ENCODE results near the gene CNTF. TPM values are rescaled to one million over a fixed set of nuclear protein-coding genes. Genes with fewer than 3 reads are reported as not detected.

The CNTF gene
- total and polyA plus RNA-seq, 2 experiments from 2014 or later, result 0.24 to 1.8 TPM

- no peak for TF ChIP-seq ZNF331 (CRISPR knock-in tag; IDR thresholded peaks at IDR 0.05; ENCODE audit: low read depth)
- no peak for TF ChIP-seq EZH2 (IDR thresholded peaks at IDR 0.05; ENCODE audit: low read depth, unreplicated experiment)
Observed at GRCh38 chr11:58574881-58575280, 47.6 kb upstream of the CNTF start (continued).

GRCh38 chr11:58575377-58576020, 47.0 kb upstream of the CNTF start, which contains the start of gene LPXN:
LPXN (minus strand) TSS chr11:58575856; CDS start chr11:58575772, 84 bp downstream.
- Histone ChIP-seq H2AFZ (no peak within 1 kb of the TSS), H3K27ac (ENCODE audit: low read depth) (no peak within 1 kb of the TSS), H3K9me2 (ENCODE audit: insufficient read depth) (no peaks in the 10 kb centered on the region), H3K4me2 (peak within 1 kb of the TSS; percentile 84), H3K79me2 (replicated peaks; ENCODE audit: insufficient read depth) (peaks cover 9% of the 10 kb centered on the region), H3K4me3 (peak within 1 kb of the TSS; percentile 71; the same call in 1 of the 2 replicates), H4K20me1 (replicated peaks; ENCODE audit: insufficient read depth) (no peaks in the 10 kb centered on the region), H3K36me3 (ENCODE audit: insufficient read depth) (no peaks in the 10 kb centered on the region), H3F3A (replicated peaks; ENCODE audit: low read depth) (no peaks in the 10 kb centered on the region), H3K27me3 (ENCODE audit: insufficient read depth) (no peaks in the 10 kb centered on the region), H3K4me1 (ENCODE audit: insufficient read depth) (peaks cover 3% of the 10 kb centered on the region; the same call in 1 of the 2 replicates)
- Mint-ChIP-seq H3K27me3 (ENCODE audit: insufficient read depth, low read depth, poor library complexity) (peaks cover 16% of the 10 kb centered on the region), H3K27ac (0 out of 2 replicates have a peak within 1 kb of the TSS, but pooled peaks have one; percentile 56), H3K36me3 (ENCODE audit: low read depth) (peaks cover 11% of the 10 kb centered on the region; the same call in 2 of the 3 replicates), H3K4me3 (peak within 1 kb of the TSS; percentile 98), H3K4me1 (peaks cover 10% of the 10 kb centered on the region; the same call in 2 of the 3 replicates), H3K9me3 (no peaks in the 10 kb centered on the region)
- no peak for TF ChIP-seq CREB1 (CRISPR knock-in tag; IDR thresholded peaks at IDR 0.05; ENCODE audit: low read depth)
- TF ChIP-seq ZNF114 (CRISPR knock-in tag; IDR thresholded peaks at IDR 0.05), result no peak
- no peak for TF ChIP-seq EZH2 (IDR thresholded peaks at IDR 0.05; ENCODE audit: low read depth, unreplicated experiment)
- no peak for ATAC-seq
- no peak for DNase-seq (ENCODE audit: low spot score)

- H3K27ac Mint-ChIP-seq, result peak overlapping the region; percentile 100
- H3K4me3 ChIP-seq, result peak overlapping the region; percentile 71
- peak overlapping the region; percentile 98 for H3K4me3 Mint-ChIP-seq
- no peak for TF ChIP-seq CREB1 (CRISPR knock-in tag; IDR thresholded peaks at IDR 0.05; ENCODE audit: low read depth)
- TF ChIP-seq CTCF (conservative IDR thresholded peaks at IDR 0.05; ENCODE audit: low read depth in 2 of 2), result peak; percentile 33 to 36; a peak in 3 of 4 replicates
- no peak for TF ChIP-seq REST (IDR thresholded peaks at IDR 0.05; ENCODE audit: unreplicated experiment)
- TF ChIP-seq POLR2AphosphoS5 (IDR thresholded peaks at IDR 0.05; ENCODE audit: low read depth), result no peak
- no peak overlapping the region for H2AFZ ChIP-seq
- H3K9me2 ChIP-seq (ENCODE audit: insufficient read depth), result no peaks in the 10 kb centered on the region
- H4K20me1 ChIP-seq (replicated peaks; ENCODE audit: insufficient read depth), result 0 out of 2 replicates have a peak, but pooled peaks cover 5% of the 10 kb centered on the region
- H3K79me2 ChIP-seq (replicated peaks; ENCODE audit: insufficient read depth), result peaks cover 24% of the 10 kb centered on the region
- no peaks in the 10 kb centered on the region for H3K9me3 Mint-ChIP-seq
- H3K4me1 ChIP-seq (ENCODE audit: insufficient read depth), result peaks cover 9% of the 10 kb centered on the region; the same call in 1 of the 2 replicates
- H3K36me3 ChIP-seq (ENCODE audit: insufficient read depth), result no peaks in the 10 kb centered on the region
- no peaks in the 10 kb centered on the region for H3K27me3 ChIP-seq (ENCODE audit: insufficient read depth)
- H3K27me3 Mint-ChIP-seq (ENCODE audit: insufficient read depth, low read depth, poor library complexity), result peaks cover 16% of the 10 kb centered on the region
- H3F3A ChIP-seq (replicated peaks; ENCODE audit: low read depth), result no peaks in the 10 kb centered on the region
- peaks cover 19% of the 10 kb centered on the region; the same call in 2 of the 3 replicates for H3K4me1 Mint-ChIP-seq
- peak overlapping the region; percentile 84 for H3K4me2 ChIP-seq
- ATAC-seq, result no peak
- H3K36me3 Mint-ChIP-seq (ENCODE audit: low read depth), result peaks cover 11% of the 10 kb centered on the region; the same call in 2 of the 3 replicates
- peak overlapping the region; percentile 93 for H3K27ac ChIP-seq (ENCODE audit: low read depth)
- no peak for DNase-seq (ENCODE audit: low spot score)
Observed at GRCh38 chr11:58576887-58577471, 45.5 kb upstream of the CNTF start.

Data from GM23338 (cell line).